HepG2 (cell line): ENCODE results near the gene RREB1. TPM values are rescaled to one million over a fixed set of nuclear protein-coding genes. Genes with fewer than 3 reads are reported as not detected.

ENCODE experiments used
- ARID4A ChIP-seq: sonication (generic); formaldehyde crosslinking; IDR thresholded peaks from 2 replicates; pipeline ENCODE4 v1.5.0; 2020; ENCODE audit warnings: mild to moderate bottlenecking, missing genetic modification reagents, borderline replicate concordance
- GZF1 ChIP-seq: sonication (generic); formaldehyde crosslinking; IDR thresholded peaks from 2 replicates; pipeline ENCODE4 v1.5.1; 2020; ENCODE audit warnings: mild to moderate bottlenecking, missing genetic modification reagents
- HDAC6 ChIP-seq: fragments of 200-600 bp; sonication (generic); IDR thresholded peaks from 2 replicates; pipeline ENCODE4 v1.7.0; 2017; ENCODE audit warnings: mild to moderate bottlenecking, antibody characterized with exemption, low read length, low read depth
- HHEX ChIP-seq: IDR thresholded peaks from 2 replicates; pipeline ENCODE4 v1.6.1; 2016; ENCODE audit warnings: control low read depth
- HNF4A ChIP-seq: sonication (generic); formaldehyde crosslinking; IDR thresholded peaks from 2 replicates; pipeline ENCODE4 v1.4.0; 2020; ENCODE audit warnings: missing genetic modification reagents
- HOXA3 ChIP-seq: sonication (generic); formaldehyde crosslinking; IDR thresholded peaks from 2 replicates; pipeline ENCODE4 v1.5.0; 2020; ENCODE audit warnings: missing genetic modification reagents
- KLF15 ChIP-seq: sonication (generic); formaldehyde crosslinking; IDR thresholded peaks from 2 replicates; pipeline ENCODE4 v1.8.1; 2023; ENCODE audit warnings: borderline replicate concordance, mild to moderate bottlenecking, inconsistent platforms, missing genetic modification reagents, mixed read lengths
- NFE2 ChIP-seq: sonication (generic); formaldehyde crosslinking; IDR thresholded peaks from 2 replicates; pipeline ENCODE4 v1.4.0; 2020; ENCODE audit warnings: missing genetic modification reagents
- PCBP1 ChIP-seq: fragments of 200-400 bp; formaldehyde crosslinking; IDR thresholded peaks from 2 replicates; pipeline ENCODE4 v1.6.1; 2017; ENCODE audit warnings: mild to moderate bottlenecking, low read depth, low read length, borderline replicate concordance
- PPARG ChIP-seq: conservative IDR thresholded peaks from 2 replicates; pipeline ENCODE4 v1.6.1; 2016; ENCODE audit warnings: missing biosample characterization, missing genetic modification reagents
- SALL1 ChIP-seq: sonication (generic); formaldehyde crosslinking; IDR thresholded peaks from 2 replicates; pipeline ENCODE4 v1.8.0; 2022; ENCODE audit warnings: mild to moderate bottlenecking, missing genetic modification reagents
- ZNF407 ChIP-seq: sonication (generic); formaldehyde crosslinking; IDR thresholded peaks from one replicate; pipeline ENCODE4 v1.5.1; 2020; ENCODE audit warnings: mild to moderate bottlenecking, missing genetic modification reagents; ENCODE audit errors: not compliant biosample characterization
- ZNF496 ChIP-seq: sonication (generic); formaldehyde crosslinking; IDR thresholded peaks from 2 replicates; pipeline ENCODE4 v1.8.1; 2023; ENCODE audit warnings: mild to moderate bottlenecking, moderate library complexity, missing genetic modification reagents; ENCODE audit not compliant: insufficient replicate concordance
- ZNF558 ChIP-seq: sonication (generic); formaldehyde crosslinking; IDR thresholded peaks from 2 replicates; pipeline ENCODE4 v1.9.0; 2022; ENCODE audit warnings: mild to moderate bottlenecking, missing genetic modification reagents, borderline replicate concordance
- ZNF598 ChIP-seq: sonication (generic); formaldehyde crosslinking; IDR thresholded peaks from 2 replicates; pipeline ENCODE4 v1.5.1; 2020; ENCODE audit warnings: mild to moderate bottlenecking, missing genetic modification reagents, borderline replicate concordance
- ZNF746 ChIP-seq: sonication (generic); formaldehyde crosslinking; IDR thresholded peaks from 2 replicates; pipeline ENCODE4 v1.8.0; 2022; ENCODE audit warnings: mild to moderate bottlenecking, missing genetic modification reagents
- ZNF891 ChIP-seq: sonication (generic); formaldehyde crosslinking; IDR thresholded peaks from 2 replicates; pipeline ENCODE4 v1.5.0; 2020; ENCODE audit warnings: mild to moderate bottlenecking, missing genetic modification reagents
- polyA plus RNA-seq, 8 experiments: library from polyadenylated mRNA; depleted of rRNA in 3 of 8; stranded (reverse) in 7 of 8; unstranded in 1 of 8; fragments of >200 nt; fragmentation: Illumina TruSeq in 4 of 8; extraction: Trizol in 4 of 8; gene quantifications; 2 replicates each; pipeline versions ENCODE4 v1.2.1 to v1.2.3, GENCODE V29; 2011 to 2016; ENCODE audit warnings: low read depth in 4 of 8, missing spikeins in 1 of 8, mixed read lengths in 1 of 8; ENCODE audit not compliant: insufficient read depth in 1 of 8
- total RNA-seq, 5 experiments: library from RNA; depleted of rRNA; stranded (reverse); fragments of >200 nt; fragmentation: Illumina TruSeq; extraction: Trizol; gene quantifications; 2 replicates each; pipeline ENCODE4 v1.2.3, GENCODE V29; 2016; ENCODE audit warnings: low read depth in 1 of 5

The RREB1 gene
- total and polyA plus RNA-seq, 2 of the 13 experiments (the other 11 are each of a cell fraction or from before 2014, with no cell fraction given), result 6.1 to 23.2 TPM

- TF ChIP-seq ZNF407 (CRISPR knock-in tag) (no peak), NFE2 (CRISPR knock-in tag) (no peak), KLF15 (no peak), HDAC6 (no peak), ZNF558 (CRISPR knock-in tag) (no peak), PCBP1 (no peak), HHEX (CRISPR knock-in tag) (no peak), HOXA3 (CRISPR knock-in tag) (peak; percentile 70), SALL1 (peak; percentile 79), ARID4A (CRISPR knock-in tag) (peak; percentile 78), HNF4A (CRISPR knock-in tag) (peak; percentile 98), ZNF496 (no peak), PPARG (CRISPR knock-in tag) (peak; percentile 78), GZF1 (no peak), ZNF746 (CRISPR knock-in tag) (no peak), ZNF598 (CRISPR knock-in tag) (no peak), ZNF891 (CRISPR knock-in tag) (peak; percentile 79)
Measured at GRCh38 chr6:7270320-7271204, 162.8 kb downstream of the RREB1 start (continued).
